GM12875 (cell line): ENCODE data around the gene PEDS1.
A peak's percentile ranks its signal among the peaks of the same experiment; 100 is the strongest.
"Not testable (repeated sequence)": the region's sequence is repeated elsewhere in the genome, so short reads cannot be mapped to it uniquely, and the experiment has no call there.

Experiments
- H3K4me3 ChIP-seq: one replicate; pipeline ENCODE4 v1.5.1; 2011; ENCODE audit warnings: low read depth, low read length, control low read depth
- TF ChIP-seq, protein P1 (sequence below): IDR thresholded peaks from 2 replicates; pipeline ENCODE4 v1.5.1; 2011; ENCODE audit warnings: low read depth, mild to moderate bottlenecking, control low read depth, inconsistent platforms, low read length, moderate library complexity, borderline replicate concordance; ENCODE audit not compliant: insufficient read depth

PEDS1 gene

GRCh38 chr20:50153500-50154377, at the start of gene PEDS1:
PEDS1 (minus strand) TSS chr20:50153723; CDS start chr20:50153637, 86 bp downstream.
- H3K4me3 ChIP-seq, result peak within 1 kb of the TSS; percentile 74
- TF ChIP-seq, protein P1, sequence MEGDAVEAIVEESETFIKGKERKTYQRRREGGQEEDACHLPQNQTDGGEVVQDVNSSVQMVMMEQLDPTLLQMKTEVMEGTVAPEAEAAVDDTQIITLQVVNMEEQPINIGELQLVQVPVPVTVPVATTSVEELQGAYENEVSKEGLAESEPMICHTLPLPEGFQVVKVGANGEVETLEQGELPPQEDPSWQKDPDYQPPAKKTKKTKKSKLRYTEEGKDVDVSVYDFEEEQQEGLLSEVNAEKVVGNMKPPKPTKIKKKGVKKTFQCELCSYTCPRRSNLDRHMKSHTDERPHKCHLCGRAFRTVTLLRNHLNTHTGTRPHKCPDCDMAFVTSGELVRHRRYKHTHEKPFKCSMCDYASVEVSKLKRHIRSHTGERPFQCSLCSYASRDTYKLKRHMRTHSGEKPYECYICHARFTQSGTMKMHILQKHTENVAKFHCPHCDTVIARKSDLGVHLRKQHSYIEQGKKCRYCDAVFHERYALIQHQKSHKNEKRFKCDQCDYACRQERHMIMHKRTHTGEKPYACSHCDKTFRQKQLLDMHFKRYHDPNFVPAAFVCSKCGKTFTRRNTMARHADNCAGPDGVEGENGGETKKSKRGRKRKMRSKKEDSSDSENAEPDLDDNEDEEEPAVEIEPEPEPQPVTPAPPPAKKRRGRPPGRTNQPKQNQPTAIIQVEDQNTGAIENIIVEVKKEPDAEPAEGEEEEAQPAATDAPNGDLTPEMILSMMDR, result no peak

DNA sequence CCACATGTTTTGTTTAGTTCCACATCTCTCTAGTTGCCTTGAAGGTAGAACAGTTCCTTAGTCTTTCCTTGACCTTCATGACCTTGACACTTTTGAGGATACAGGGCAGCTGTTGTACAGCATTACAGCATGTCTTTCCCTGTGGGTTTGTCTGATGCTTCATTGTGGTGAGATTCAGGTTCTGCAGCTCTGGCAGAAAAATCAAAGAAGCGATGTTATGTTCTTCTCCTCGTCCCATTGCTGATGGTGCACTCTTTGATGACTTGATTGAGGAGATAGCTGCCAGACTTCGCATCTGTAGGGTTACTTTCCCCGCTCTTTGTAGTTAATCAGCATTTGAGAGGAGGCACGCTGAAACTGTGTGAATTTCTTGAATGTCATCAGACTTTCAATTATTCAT, 49.2 kb upstream of the PEDS1 start:
- TF ChIP-seq, protein P1, result no peak
- no peak overlapping the region for H3K4me3 ChIP-seq

- H3K4me3 ChIP-seq, result not testable (repeated sequence)
Observed at GRCh38 chr20:50201710-50202109, 48.2 kb upstream of the PEDS1 start.

- TF ChIP-seq, protein P1, result no peak
- H3K4me3 ChIP-seq, result no peak overlapping the region
Observed at GRCh38 chr20:50200482-50201104, 47.1 kb upstream of the PEDS1 start.

GRCh38 chr20:50199703-50200102, 46.2 kb upstream of the PEDS1 start:
- TF ChIP-seq, protein P1, result no peak
- no peak overlapping the region for H3K4me3 ChIP-seq

GRCh38 chr20:50198716-50199115, 45.2 kb upstream of the PEDS1 start:
- TF ChIP-seq, protein P1, result no peak
- no peak overlapping the region for H3K4me3 ChIP-seq

DNA sequence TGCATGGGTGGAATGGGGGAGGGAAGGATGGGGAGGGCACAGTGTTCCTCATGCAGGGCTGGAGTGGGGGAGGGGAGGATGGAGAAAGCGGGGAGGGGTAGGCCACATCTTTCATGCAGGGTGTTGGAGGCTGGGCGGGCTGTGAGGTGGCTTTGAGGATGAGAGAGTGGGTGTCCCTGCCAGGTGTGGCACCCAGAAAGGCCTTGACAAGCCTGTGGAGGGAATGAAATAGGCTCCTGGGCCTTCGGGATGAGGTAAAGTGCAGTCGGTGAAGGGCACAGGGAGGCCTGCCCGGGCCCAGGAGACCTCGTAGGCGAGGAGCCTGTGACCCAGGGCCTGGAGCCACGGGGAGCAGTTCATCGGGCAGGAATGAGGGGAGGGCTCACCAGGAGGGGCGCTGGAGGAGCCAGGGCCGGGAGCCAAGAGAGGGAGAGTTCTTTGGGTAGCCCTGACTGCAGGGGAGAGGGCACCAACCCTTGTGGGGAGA, 44.7 kb upstream of the PEDS1 start:
- TF ChIP-seq, protein P1, result no peak
- no peak overlapping the region for H3K4me3 ChIP-seq
